Neuronal stem cell (in vitro differentiated cells): ENCODE measurements around the gene ARFGEF3.

Experiments used
- DNase-seq: peaks from one replicate; pipeline ENCODE4 v3.0.0-alpha.2; 2013; ENCODE audit warnings: low spot score
- H2AFZ ChIP-seq: one replicate; pipeline ENCODE4 v1.6.1; 2013; ENCODE audit warnings: mild to moderate bottlenecking, low read length, inconsistent platforms
- H2AK5ac ChIP-seq: 2 replicates; pipeline ENCODE4 v1.6.1; 2013; ENCODE audit warnings: low read depth, mild to moderate bottlenecking, inconsistent platforms, low read length, moderate library complexity, mixed read lengths
- H2BK120ac ChIP-seq: 2 replicates; pipeline ENCODE4 v1.6.1; 2013; ENCODE audit warnings: low read depth, mild to moderate bottlenecking, inconsistent platforms, low read length, moderate library complexity, mixed read lengths
- H2BK12ac ChIP-seq: one replicate; pipeline ENCODE4 v1.6.1; 2013; ENCODE audit warnings: low read length, inconsistent platforms
- H2BK15ac ChIP-seq: 2 replicates; pipeline ENCODE4 v1.6.1; 2013; ENCODE audit warnings: mild to moderate bottlenecking, low read length, inconsistent platforms, mixed read lengths
- H2BK5ac ChIP-seq: one replicate; pipeline ENCODE4 v1.6.1; 2013; ENCODE audit warnings: inconsistent platforms, mild to moderate bottlenecking, low read length, moderate library complexity
- H3K14ac ChIP-seq: one replicate; pipeline ENCODE4 v1.6.1; 2013; ENCODE audit warnings: low read length, inconsistent platforms
- H3K18ac ChIP-seq: 2 replicates; pipeline ENCODE4 v1.6.1; 2013; ENCODE audit warnings: low read length, inconsistent platforms
- H3K23ac ChIP-seq: 2 replicates; pipeline ENCODE4 v1.6.1; 2013; ENCODE audit warnings: low read depth, mild to moderate bottlenecking, mixed read lengths, low read length, inconsistent platforms; ENCODE audit not compliant: poor library complexity
- H3K27ac ChIP-seq: replicated peaks from 3 replicates; pipeline ENCODE4 v1.5.1; 2013; ENCODE audit warnings: low read length, inconsistent platforms
- H3K27me3 ChIP-seq, 3 experiments: 2 replicates each; pipeline ENCODE4 v1.6.1; 2013; ENCODE audit warnings: low read length in 3 of 3, mild to moderate bottlenecking in 2 of 3, inconsistent platforms in 1 of 3, low read depth in 1 of 3, mixed read lengths in 1 of 3, moderate library complexity in 1 of 3; ENCODE audit not compliant: control insufficient read depth in 3 of 3, insufficient read depth in 3 of 3
- H3K36me3 ChIP-seq, 2 donors: replicated peaks in 1 of 2; 2 replicates each; pipeline ENCODE4 v1.6.1; 2013; ENCODE audit warnings: low read length in 2 of 2; ENCODE audit not compliant: control insufficient read depth in 2 of 2, insufficient read depth in 2 of 2
- H3K4ac ChIP-seq: 2 replicates; pipeline ENCODE4 v1.6.1; 2013; ENCODE audit warnings: inconsistent platforms, mild to moderate bottlenecking, low read length, moderate library complexity
- H3K4me1 ChIP-seq, 2 donors: 1 replicate in 1 of 2; 2 replicates in 1 of 2; pipeline ENCODE4 v1.6.1; 2013; ENCODE audit warnings: low read length in 2 of 2, low read depth in 1 of 2; ENCODE audit not compliant: control insufficient read depth in 2 of 2, insufficient read depth in 1 of 2
- H3K4me2 ChIP-seq: one replicate; pipeline ENCODE4 v1.6.1; 2013; ENCODE audit warnings: mild to moderate bottlenecking, low read length, inconsistent platforms; ENCODE audit not compliant: insufficient read depth, poor library complexity, severe bottlenecking
- H3K4me3 ChIP-seq, 2 donors: 2 replicates each; pipeline ENCODE4 v1.5.1; 2013; ENCODE audit warnings: low read length in 2 of 2, mild to moderate bottlenecking in 2 of 2, inconsistent platforms in 1 of 2, moderate library complexity in 1 of 2
- H3K79me1 ChIP-seq: one replicate; pipeline ENCODE4 v1.6.1; 2013; ENCODE audit warnings: low read depth, mild to moderate bottlenecking, inconsistent platforms, low read length, moderate library complexity
- H3K9ac ChIP-seq: one replicate; pipeline ENCODE4 v1.6.1; 2013; ENCODE audit warnings: mild to moderate bottlenecking, low read depth, low read length, inconsistent platforms; ENCODE audit not compliant: poor library complexity
- H3K9me3 ChIP-seq, 2 donors: replicated peaks in 1 of 2; 2 replicates each; pipeline versions ENCODE3 to v1.6.1; 2013; ENCODE audit warnings: low read length in 2 of 2, mild to moderate bottlenecking in 2 of 2, inconsistent platforms in 1 of 2, low read depth in 1 of 2, mixed read lengths in 1 of 2, moderate library complexity in 1 of 2; ENCODE audit not compliant: control insufficient read depth in 2 of 2, insufficient read depth in 1 of 2
- H4K8ac ChIP-seq: one replicate; pipeline ENCODE4 v1.6.1; 2013; ENCODE audit warnings: low read depth, mild to moderate bottlenecking, inconsistent platforms, low read length, moderate library complexity
- H4K91ac ChIP-seq: one replicate; pipeline ENCODE4 v1.6.1; 2013; ENCODE audit warnings: low read length, low read depth, mild to moderate bottlenecking, inconsistent platforms; ENCODE audit not compliant: poor library complexity
- WGBS, 2 donors: extraction: QIAGEN DNeasy Blood & Tissue Kit; methylation state at CpG; one replicate each; pipeline ENCODE4 v1.1.7; 2013; ENCODE audit warnings: missing lambda C conversion rate in 2 of 2, mixed read lengths in 1 of 2; ENCODE audit not compliant: insufficient read length in 2 of 2, insufficient replicate concordance in 1 of 2; ENCODE audit errors: extremely low coverage in 2 of 2; 5-methylcytosine and 5-hydroxymethylcytosine counted together

ARFGEF3 gene

GRCh38 chr6:138378463-138378862 is 216.7 kb downstream of the ARFGEF3 start:
- H3K27ac ChIP-seq, result no peak overlapping the region
- H3K4me2 ChIP-seq, result no peak overlapping the region
- DNase-seq, result no peak
- no peak overlapping the region for H3K18ac ChIP-seq
- H2BK15ac ChIP-seq, result no peak overlapping the region
- no peak overlapping the region for H3K9ac ChIP-seq
- H2AK5ac ChIP-seq, result no peak overlapping the region
- H3K4me3 ChIP-seq, result no peak overlapping the region
- peaks cover 0 to 4% (median 0%) of the 10 kb centered on the region in 3 experiments for H3K27me3 ChIP-seq
- no peak overlapping the region for H2BK12ac ChIP-seq
- H3K4me1 ChIP-seq, result no peaks in the 10 kb centered on the region
- peaks cover 1% of the 10 kb centered on the region for H3K79me1 ChIP-seq
- H4K8ac ChIP-seq, result no peak overlapping the region
- H3K23ac ChIP-seq, result no peak overlapping the region
- no CpG with 5 or more reads among the region's 4 CpGs for WGBS, 2 donors
- no peaks in the 10 kb centered on the region for H3K9me3 ChIP-seq
- H2BK5ac ChIP-seq, result no peak overlapping the region
- H3K4ac ChIP-seq, result no peak overlapping the region
- no peak overlapping the region for H2BK120ac ChIP-seq
- no peak overlapping the region for H4K91ac ChIP-seq
- H2AFZ ChIP-seq, result no peak overlapping the region
- no peak overlapping the region for H3K14ac ChIP-seq
- no peaks in the 10 kb centered on the region for H3K36me3 ChIP-seq

DNA sequence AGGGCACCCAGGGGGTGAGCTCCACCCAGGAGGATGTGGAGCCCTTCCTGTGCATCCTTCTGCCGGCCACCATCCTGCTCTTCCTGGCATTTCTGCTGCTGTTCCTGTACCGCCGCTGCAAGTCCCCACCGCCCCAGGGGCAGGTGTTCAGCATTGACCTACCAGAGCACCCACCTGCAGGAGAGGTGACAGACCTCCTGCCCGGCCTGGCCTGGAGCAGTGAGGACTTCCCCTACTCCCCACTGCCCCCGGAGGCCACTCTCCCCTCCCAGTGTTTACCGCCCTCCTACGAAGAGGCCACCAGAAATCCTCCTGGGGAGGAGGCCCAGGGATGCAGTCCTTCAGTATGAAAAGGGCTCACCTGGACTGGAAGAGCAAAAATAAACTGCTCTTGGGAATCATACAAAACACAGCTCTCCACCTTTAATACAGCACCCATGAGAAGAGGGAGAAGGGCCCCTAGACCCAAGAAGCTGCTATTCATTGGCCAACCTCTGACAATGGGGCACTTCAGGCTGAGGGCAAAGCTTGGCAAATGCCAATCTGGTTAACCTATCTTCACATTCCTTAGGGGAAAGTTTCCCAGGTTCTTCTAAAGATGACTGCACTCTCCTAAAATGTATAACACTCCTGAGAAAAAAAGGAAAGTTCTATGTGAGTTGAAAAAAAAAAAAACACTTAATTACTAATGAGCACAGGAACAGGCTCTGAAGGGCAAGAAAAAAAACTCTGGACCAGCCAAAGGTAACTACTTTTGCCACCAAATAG is 220.9 kb downstream of the ARFGEF3 start:
- H3K4ac ChIP-seq, result no peak overlapping the region
- H4K91ac ChIP-seq, result no peak overlapping the region
- H3K18ac ChIP-seq, result no peak overlapping the region
- H2AFZ ChIP-seq, result no peak overlapping the region
- no peak for DNase-seq
- no peak overlapping the region for H2BK15ac ChIP-seq
- H3K27me3 ChIP-seq, result peaks cover 0 to 2% (median 0%) of the 10 kb centered on the region in 3 experiments
- peaks cover 1% of the 10 kb centered on the region for H3K79me1 ChIP-seq
- H2AK5ac ChIP-seq, result no peak overlapping the region
- H3K4me2 ChIP-seq, result no peak overlapping the region
- H3K9ac ChIP-seq, result no peak overlapping the region
- H3K23ac ChIP-seq, result peak overlapping the region; percentile 75
- no peak overlapping the region for H2BK120ac ChIP-seq
- no peak overlapping the region for H3K14ac ChIP-seq
- no peak overlapping the region for H2BK5ac ChIP-seq
- H3K4me3 ChIP-seq, result no peak overlapping the region
- no CpG with 5 or more reads among the region's 8 CpGs for WGBS, 2 donors
- H3K27ac ChIP-seq, result no peak overlapping the region
- no peak overlapping the region for H2BK12ac ChIP-seq
- H3K36me3 ChIP-seq, result no peaks in the 10 kb centered on the region
- H4K8ac ChIP-seq, result no peak overlapping the region
- no peaks in the 10 kb centered on the region for H3K9me3 ChIP-seq
- peaks cover 0 to 1% of the 10 kb centered on the region in 2 donors for H3K4me1 ChIP-seq

DNA sequence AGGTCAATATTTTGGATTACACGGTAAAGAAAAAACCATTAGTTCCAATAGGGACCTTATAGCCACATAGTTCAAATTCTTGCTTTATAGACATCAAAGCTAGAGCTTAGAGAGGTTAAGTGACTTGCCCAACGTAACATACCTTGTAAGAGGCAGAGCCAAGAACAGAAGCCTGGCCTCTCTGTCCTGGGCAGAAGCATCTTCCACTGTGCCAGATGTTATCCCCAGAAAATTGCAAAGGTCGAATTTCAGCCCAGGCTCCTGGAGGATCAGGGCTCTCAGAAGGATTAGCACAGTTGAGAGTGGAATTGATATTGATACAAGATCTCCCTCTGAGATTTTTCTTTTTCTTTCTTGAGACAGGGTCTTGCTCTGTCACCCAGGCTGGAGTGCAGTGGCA is 222.0 kb downstream of the ARFGEF3 start:
- WGBS, 2 donors, result no CpG with 5 or more reads among the region's 3 CpGs

DNA sequence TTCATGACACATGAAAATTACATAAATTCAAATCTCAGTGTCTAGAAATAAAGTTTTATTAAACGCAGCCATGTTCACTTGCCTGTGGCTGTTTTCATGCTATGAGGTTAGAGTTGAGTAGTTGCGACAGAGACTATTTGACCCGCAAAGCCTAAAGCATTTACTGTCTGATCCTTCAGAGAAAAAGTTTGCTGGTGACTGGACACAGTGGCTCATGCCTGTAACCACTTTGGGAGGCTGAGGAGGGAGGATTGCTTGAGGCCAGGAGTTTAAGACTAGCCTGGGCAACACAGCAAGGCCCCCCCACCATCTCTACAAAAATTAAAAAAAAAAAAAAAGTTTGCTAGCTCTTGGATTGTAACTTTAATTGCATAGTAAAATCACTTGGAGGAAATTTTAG is 225.2 kb downstream of the ARFGEF3 start:
- Histone ChIP-seq H2BK15ac (no peak overlapping the region), H3K4me3 (no peak overlapping the region), H3K27ac (no peak overlapping the region), H3K4me2 (no peak overlapping the region), H2AFZ (no peak overlapping the region), H2AK5ac (no peak overlapping the region), H2BK5ac (no peak overlapping the region), H3K23ac (no peak overlapping the region), H3K9me3 (no peaks in the 10 kb centered on the region), H3K79me1 (peaks cover 1% of the 10 kb centered on the region), H3K18ac (no peak overlapping the region), H4K91ac (no peak overlapping the region), H4K8ac (no peak overlapping the region), H3K9ac (no peak overlapping the region), H2BK120ac (no peak overlapping the region), H2BK12ac (no peak overlapping the region), H3K4ac (no peak overlapping the region), H3K36me3 (no peaks in the 10 kb centered on the region), H3K14ac (no peak overlapping the region), H3K4me1 (peaks cover 0 to 1% of the 10 kb centered on the region in 2 donors), H3K27me3 (peaks cover 0 to 13% (median 0%) of the 10 kb centered on the region in 3 experiments)
- WGBS, 2 donors, result no CpG with 5 or more reads among the region's 3 CpGs
- DNase-seq, result no peak

More for the DNA sequence above, 222.0 kb downstream of the ARFGEF3 start:
- Histone ChIP-seq H3K27ac (no peak overlapping the region), H3K4me1 (peaks cover 0 to 1% of the 10 kb centered on the region in 2 donors), H3K14ac (no peak overlapping the region), H2BK5ac (no peak overlapping the region), H3K9me3 (no peaks in the 10 kb centered on the region), H3K27me3 (peaks cover 0 to 10% (median 0%) of the 10 kb centered on the region in 3 experiments), H2BK120ac (no peak overlapping the region), H3K79me1 (peaks cover 1% of the 10 kb centered on the region), H4K91ac (no peak overlapping the region), H2AFZ (no peak overlapping the region), H3K9ac (no peak overlapping the region), H4K8ac (no peak overlapping the region), H3K4ac (no peak overlapping the region), H3K4me2 (no peak overlapping the region), H2BK15ac (no peak overlapping the region), H3K23ac (no peak overlapping the region), H2BK12ac (no peak overlapping the region), H2AK5ac (no peak overlapping the region), H3K18ac (no peak overlapping the region), H3K36me3 (no peaks in the 10 kb centered on the region), H3K4me3 (no peak overlapping the region)
- DNase-seq, result no peak
